ENCODE data around the gene SLC19A1.

SLC19A1 gene

DNA sequence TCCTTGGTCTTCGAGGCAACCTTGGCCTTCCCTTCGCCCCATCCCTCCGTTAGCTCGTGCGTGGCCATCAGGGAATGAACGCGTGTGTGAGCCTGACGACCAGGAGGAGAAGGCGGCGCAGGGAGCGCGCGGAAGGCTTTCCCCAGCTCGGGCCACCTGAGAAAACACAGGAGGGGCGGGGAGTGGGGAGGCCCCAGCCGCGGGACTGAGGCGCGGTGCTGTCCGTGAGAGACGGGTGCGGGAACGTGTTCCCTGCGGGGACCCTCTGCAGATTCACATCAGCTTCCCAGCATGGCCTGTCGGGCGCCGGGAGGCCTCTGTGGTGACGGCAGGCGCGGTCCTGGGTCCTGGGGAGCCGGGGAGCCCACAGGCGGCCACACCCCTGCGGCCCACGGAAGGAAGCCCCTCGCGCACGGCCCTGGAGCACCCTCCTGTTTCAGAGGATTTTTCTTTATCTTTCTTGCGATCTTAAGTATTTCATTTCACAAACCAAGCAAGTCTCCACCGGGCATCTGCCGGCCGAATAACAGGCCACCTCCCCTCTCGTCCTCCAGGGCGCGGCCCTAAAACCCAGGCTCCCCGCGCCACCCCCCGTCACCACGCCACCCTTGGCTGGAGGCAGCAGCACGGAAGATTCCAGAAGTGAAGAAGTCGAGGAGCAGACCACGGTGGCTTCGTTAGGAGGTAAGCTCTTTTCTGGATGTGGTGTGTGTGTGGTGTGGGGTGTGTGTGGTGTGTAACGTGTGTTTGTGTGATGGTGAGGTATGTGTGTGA lies 66.3 kb downstream of the SLC19A1 start:
- no peak for FAIRE-seq

DNA sequence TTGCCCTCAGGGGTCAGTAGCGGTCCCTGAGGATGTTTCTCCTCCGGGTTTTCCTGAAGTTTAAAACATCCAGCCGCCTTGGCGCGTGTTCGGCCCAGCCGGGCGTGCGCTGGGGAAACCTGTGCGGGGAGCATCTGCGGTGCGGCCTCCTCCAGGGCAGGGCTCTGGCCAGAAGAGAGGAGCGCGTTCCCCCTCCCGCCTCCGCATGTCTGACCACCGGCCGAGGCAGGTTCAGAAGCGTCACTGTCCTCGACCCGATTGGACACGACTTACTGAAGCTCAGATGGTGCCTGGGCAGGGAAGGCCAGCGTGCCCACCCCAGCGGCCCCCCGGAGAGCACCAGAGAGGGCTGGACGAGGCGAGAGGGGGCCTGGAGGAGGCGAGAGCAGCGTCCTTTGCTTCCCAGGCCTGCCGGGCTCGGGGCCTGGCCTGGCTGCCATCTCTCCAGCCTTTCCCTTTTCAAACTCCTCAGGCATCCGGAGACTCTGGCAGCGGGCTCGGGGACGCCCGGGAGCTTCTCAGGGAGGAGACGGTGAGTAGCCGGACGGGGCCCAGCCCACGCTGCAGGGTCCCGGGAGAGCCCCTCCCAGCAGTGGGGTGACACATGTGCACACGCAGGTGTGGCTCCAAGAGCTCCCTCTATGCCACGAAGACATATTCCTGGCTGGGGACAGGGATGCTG lies 67.1 kb downstream of the SLC19A1 start:
- no peak for FAIRE-seq

DNA sequence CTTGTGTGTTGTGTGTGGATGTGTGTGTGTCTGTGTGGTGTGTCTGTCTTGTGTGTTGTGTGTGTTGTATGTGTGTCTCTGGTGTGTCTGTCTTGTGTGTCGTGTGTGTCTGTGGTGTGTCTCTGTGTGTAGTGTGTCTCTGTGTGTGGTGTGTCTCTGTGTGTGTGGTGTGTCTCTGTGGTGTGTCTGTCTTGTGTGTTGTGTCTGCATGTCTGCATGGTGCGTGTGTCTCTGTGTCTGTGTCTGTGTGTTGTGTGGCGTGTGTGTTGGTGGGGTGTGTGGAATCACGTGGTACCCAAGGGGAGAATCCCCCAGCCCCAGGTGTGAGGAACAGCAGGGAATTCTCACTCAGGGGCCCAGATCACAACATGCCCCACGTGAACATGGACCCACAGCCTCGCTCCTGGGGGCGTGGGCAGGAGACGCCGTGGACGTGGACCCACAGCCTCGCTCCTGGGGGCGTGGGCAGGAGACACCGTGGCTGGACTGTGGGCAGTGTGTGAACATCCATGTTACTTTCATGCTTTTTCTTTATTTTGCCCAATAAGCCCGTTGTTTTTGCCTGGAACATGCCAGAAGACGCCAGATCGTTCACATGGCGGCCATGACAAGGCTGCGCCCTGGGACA lies 67.8 kb downstream of the SLC19A1 start:
- FAIRE-seq = no peak

DNA sequence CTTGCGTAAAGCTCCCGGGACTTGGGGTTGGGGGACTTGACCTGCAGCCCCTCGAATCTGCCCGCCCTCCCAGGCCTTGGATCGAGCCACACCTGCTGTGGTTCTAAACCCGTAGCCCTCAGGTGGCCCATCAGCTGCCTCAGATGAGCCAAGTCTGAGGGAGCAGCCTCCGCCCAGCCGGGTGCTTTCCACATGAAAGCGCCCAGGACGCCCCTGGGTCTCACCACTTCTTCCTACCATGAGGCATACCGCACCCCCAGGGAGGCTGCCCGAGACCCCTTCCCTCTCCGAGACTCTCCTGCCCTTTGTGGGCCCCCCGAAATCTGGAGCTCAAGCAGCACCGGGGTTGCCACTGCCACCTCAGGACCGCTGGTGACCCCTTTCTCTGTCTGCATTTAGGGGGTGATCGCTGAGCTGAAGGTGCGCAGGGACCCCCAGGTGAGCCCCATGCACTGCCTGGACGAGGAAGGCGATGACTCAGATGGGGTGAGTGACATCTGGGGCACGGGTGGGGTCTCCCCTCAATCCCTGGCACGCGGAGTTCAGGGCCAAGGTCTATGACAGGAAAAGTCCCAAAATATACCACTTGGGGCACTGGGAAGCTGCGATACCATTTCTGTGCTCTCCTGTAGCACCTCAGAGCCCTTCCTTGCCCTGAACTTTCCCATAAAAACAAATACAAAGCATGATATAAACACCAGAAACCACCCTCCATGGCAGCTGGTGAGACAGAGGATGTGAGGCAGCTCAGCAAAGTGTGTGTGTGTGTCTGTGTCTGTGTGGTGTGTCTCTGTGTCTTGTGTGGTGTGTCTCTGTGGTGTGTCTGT lies 68.5 kb downstream of the SLC19A1 start:
- FAIRE-seq = no peak

DNA sequence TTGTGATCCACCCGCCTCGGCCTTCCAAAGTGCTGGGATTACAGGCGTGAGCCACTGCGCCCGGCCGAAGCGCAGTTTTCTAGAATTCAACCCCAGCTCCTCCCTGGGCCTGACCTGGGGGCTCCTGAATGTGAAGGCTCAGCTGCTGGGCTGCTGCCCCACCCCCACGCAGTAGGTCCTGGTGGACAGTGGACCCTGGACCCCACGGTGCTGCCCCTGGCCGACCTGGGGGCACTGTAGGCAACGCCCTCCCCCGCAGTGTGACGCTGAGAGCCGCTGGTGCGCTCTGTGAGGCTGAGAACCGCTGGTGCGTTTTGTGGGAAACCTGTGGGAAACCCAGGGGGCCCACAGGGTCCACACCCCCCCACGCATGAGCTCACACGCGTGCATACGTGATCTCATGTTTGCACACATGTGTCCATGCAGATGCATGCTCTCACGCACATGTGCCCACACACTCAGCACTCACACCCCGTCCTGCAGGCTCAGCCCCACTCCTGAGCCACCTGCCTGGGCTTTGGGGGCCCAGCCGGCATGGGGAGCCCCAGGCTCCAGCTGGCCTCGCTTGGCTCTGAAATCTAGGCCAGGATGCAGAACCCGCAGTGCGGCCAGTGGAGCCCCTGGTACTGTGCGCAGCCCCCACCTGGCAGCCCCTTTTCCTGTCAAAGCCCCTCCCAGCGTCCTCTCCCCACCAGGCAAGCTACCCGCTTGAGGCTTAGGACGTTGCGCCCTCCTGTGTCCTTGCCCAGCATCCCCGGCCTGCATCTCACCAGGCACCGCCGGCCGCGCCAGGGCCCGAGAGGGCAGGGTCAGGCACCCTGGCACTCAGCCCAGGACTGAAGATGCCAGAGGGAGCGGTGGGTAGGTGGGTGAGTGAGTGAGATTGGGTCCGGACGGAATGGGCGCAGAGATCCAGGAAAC lies 69.5 kb downstream of the SLC19A1 start:
- FAIRE-seq = no peak

DNA sequence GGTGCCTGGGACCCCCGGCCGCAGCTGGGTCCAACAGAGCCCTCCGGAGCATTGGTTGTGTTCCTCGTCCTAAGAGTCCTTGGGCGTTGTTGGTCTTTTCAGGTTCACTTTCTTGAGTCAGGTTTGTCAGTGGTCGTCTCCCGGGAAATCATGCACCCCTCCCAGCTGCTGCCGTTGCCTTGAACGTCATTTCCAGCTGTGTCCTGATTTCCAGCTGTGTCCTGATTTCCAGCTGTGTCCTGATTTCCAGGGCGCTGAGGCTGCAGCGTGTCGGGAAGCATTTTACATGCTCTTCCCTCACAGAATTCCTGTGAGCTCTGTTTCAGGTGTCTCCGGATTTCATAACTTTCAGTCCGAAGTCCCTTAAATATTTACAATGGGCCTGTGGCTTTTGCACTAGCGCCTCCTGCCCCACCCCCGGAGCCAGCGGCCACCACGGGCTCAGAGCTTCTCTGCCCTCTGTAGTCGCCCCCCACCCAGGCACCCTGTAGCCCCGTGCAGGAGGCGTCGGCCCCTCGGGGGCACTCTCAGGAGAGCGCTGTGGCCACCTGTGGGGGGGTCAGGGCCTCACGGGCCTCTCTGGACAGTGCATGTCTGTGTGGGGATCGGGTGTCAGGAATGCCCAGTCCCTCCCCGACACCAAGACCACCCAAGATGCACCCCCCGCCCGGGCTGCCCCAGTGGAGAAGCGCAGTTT lies 70.6 kb downstream of the SLC19A1 start:
- FAIRE-seq = no peak

DNA sequence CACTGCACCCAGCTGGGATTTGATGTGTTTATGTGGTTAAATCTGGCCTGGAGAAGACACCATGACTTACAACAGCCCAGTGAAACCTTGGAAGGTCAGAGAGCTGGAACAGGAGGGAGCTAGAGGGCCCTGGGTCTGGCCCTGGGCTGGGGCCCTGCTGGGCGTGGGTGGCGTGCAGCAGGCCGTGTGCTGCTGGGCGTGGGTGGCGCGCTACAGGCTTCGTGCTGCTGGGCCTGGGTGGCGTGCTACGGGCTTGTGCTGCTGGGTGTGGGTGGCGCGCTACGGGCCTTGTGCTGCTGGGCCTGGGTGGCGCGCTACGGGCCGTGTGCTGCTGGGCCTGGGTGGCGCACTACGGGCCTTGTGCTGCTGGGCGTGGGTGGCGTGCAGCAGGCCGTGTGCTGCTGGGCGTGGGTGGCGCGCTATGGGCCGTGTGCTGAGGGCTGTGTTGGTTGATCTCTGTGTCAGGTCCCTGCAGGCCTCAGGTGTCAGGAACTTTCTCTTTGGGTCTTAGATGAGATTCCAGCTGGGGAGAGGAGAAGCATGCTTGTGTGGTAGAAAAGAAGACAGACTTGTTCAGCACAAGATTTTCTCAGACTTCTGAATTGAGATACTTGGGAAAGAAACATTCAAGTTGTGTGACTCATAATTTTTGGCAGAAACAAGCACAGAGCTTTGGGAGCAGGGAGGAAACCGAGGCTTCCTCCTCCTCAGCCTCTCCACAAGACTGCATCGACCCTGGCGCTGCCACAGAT lies 71.3 kb downstream of the SLC19A1 start:
- FAIRE-seq = no peak

DNA sequence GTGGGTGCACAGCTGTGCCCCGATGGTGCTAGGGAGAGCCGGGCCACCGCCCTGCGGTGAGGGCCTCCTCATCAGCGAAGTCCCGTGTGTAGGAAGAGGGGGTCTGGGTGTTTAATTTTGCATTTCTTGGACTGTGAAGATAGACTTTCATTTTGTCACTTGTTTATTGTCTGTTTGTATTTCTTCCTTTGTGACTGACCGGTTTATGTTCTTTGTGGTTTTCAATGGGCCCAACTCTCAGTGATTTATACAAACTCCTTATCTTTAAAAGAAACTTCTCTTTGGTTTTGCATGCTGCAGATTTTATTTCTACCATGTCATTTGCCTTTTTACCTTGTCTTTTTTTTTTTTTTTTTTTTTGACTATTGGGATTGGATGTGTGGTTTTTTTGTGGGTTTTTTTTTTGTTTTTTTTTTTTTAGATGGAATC lies 72.1 kb downstream of the SLC19A1 start:
- no peak for FAIRE-seq

DNA sequence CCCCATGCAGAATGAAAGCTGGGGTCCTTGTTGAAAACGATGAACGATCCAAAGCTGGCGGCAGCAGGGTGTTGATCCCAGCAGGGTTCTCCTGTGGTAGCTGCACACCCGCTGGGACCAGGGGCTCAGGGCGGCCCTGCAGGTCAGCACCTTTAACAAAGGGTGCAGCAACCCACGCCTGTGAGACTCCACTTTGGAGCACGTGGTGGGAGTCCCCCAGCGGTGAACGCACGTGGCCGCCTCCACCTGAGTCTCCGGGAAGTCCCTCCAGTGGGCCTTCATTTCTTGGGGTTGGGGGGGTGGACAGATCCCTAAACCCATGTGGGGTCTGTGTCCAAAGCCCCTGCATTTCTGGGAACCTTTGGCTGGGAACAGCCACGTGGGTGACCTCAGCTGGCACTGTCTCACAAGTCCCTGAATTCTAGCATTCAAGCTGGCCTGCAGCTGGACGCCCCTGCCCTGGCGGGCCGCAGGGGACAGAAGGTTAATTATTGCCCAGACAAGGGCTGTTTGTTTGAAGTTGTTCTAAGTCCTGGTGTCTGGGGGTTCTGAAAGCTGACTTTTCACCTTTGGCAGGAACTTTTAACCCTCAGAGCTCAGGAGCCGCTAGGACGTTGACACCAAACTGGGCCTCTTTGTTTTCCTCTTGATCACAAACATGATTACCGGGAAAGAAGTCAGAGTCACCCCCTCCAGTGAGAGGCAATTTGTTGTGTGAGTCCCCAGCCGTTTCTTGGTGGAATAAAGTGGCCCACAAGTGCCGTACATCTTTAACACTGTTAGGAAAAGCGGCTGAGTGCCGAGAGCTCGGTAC lies 72.8 kb downstream of the SLC19A1 start:
- no peak for FAIRE-seq

DNA sequence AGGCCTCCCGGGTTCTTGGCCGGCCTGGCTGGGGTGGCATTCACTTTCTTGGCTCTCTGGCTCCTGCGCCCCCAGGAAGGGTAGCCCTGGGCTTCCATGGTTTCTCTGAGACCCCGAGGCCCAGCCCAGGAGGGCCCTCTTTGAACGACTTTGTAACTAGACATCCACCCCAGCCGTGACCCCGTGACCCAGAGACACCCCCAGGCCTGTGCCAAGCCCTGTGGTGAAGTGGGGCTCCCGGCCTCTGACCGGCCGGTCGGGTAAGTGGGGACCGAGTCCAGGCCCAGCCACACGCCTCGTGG lies 73.3 kb downstream of the SLC19A1 start:
- FAIRE-seq = no peak

DNA sequence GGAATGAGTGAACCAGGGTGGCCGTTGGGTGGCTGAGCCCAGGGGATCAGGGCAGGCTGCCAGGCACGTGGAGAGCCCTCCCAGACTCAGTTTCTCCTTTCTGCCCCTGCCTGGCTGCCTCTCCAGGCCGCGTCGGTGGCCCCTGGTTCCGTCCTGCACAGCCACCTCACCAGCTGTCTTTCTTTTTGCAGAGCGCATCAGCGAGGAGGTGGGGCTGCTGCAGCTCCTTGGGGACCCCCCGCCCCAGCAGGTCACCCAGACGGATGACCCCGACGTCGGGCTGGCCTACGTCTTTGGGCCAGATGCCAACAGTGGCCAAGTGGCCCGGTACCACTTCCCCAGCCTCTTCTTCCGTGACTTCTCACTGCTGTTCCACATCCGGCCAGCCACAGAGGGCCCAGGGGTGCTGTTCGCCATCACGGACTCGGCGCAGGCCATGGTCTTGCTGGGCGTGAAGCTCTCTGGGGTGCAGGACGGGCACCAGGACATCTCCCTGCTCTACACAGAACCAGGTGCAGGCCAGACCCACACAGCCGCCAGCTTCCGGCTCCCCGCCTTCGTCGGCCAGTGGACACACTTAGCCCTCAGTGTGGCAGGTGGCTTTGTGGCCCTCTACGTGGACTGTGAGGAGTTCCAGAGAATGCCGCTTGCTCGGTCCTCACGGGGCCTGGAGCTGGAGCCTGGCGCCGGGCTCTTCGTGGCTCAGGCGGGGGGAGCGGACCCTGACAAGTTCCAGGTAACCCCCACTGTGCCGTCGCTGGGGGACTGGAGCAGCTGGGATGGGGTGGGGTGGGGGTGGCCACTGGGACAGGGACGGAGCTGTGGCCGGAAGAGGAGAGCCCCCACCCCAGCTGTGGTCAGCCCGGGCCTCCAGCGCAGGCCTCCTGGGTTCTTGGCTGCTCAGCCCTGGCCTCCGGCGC lies 73.9 kb downstream of the SLC19A1 start:
- no peak for FAIRE-seq

DNA sequence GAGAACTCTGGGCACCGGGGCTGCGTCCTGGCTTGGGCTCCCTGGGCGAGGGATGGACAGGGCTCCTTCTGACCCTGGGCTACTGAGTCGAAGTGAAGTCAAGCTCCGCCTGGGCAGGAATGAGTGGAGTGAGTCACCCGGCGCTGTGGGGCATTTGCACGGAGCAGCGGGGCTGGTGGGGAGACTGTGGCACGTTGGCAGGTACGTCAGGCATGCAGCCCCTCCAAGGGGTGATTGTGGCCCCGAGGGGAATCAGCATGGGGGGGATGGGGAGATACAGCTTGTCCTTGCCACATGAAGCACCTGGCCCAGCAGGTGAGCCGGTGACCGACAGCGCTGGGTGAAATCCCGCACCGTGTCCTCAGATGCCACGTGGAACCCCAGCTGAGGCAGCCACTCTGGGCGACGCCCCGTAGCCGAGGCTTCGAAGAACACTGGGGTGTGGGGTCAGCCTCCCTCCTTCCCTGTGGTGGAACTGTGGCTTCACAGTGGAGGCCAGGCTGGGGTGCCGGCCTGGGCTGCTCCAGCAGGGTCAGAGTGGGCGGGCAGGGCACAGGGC lies 74.9 kb downstream of the SLC19A1 start:
- FAIRE-seq = no peak

DNA sequence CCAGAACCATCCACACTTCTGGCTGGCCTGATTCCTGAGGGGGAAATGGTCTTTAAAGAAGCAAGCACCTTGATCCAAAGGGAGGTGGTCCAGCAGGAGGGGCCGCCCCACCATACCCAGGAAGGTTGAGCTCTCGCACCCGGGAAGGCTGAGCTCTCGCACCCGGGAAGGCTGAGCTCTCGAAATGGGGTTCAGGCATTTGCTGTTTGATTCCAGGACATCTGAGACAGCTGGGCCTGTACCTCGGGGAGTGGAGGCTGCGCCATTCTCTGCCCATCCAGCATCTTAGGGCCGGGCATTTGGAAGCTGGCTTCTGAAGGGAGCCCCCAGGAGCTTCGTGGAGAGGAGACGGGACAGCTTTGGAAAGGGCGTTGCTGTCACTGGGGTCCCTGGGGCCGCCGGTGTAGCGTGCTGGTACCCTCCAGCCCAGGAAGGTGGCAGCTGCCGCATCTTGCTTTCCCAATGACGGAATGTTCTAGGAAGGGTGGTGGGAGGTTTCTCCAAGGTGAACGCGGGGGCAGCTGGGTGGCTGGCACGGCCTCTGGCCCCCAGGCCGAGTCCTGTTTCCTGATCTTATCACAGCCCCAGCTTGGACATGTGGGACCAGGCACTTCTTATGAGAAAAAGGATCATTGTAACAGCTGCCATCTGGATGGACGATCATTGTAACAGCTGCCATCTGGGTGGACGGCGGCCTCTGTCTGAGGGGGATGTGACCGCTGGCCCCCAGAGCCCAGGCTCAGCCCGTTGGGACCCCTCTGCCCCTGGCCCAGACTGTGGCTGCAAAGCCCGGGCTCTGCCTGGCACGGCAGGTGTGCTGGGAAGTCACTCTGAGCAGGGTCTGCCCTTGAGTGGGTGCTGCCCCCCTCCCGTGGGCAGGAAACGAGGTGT lies 75.7 kb downstream of the SLC19A1 start:
- FAIRE-seq = no peak

DNA sequence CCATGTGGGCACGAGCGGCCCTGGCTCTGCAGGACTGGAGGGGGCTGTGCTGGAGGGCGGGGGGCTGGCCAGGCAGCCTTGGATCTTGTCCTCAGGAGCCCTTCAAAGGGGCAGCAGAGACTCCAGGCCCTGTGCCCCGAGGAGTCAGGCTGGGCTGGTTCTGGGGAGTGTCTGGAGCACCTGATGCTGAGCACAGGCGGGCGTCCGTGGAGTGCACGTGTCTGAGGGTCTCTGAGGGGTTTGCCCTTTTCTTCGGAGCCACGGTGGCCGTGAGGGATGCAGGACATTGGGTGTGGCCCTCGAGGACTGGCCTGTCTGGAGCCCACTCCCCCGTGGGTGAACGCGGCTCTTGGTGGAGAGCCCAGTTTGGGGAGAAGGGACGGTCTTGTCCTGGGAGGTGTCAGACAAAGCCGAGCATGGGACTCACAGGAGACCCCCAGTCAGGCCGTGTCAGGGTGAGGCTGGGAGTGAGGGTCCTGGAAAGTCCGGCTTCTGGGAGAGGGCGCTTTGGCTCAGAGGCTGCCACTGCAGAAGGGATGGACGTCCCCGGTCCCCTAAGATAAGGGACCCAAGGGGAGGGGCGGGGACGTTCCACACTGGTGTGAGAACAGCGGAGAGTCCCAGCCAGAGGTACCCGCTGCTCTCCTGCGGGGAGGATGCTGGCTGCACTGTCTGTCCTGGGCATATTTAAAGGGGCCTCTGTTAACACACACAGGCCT lies 76.5 kb downstream of the SLC19A1 start:
- no peak for FAIRE-seq

DNA sequence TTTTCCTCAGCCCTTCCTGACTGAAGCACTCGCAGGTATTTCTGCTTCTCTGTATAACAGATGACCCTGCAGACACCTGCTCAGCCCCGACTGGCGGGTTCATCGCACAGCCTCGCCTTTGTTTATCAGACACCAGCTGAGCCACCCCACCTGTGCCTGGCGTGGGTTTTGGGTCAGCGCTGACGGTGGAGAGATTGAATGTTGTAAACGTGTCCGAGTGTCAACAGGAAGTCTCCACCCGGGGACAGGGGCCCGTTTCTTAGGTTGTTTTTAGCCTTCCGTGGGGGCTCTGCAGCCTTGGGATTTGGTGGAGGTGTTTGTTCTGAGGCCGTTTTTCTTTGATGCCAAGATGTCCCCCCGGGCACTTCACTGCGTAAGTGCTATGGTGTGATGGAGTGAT lies 77.1 kb downstream of the SLC19A1 start:
- no peak for FAIRE-seq

DNA sequence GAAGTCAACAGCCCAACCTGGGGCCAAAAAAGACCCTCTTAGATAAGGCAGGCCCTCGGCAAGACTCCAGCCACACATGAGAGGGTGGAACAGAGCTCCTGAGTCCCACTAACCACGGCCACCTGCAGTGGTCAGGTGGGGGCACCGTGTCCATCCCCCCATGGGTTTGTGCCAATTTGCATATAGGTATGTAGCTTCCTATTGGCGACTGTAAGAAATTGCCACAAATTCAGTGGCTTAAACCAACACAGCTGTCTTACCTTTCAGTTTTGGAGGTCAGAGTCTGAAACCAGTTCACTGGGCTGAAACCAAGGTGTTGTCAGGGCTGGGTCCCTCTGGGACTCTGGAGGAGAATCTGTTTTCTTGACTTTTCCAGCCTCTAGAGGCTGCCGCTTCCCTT lies 77.9 kb downstream of the SLC19A1 start:
- no peak for FAIRE-seq

DNA sequence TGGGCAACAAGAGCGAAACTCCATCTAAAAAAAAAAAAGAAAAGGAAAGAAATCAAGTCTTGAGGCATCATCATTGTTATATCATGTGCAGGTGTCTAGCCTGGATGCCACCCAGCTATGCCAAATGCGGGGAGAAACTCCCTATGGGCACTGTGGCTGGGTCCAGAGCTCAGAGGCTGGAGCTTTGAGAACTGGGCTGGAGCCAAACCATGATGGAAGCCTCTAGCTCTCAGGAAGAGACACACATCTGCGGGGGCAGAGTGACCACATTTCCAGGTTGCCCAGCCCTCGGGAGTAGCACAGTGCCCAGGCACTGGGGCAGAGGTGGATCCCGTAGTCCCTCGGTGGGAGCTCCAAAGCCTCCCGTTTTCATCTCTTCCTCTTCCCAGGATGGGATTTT lies 78.4 kb downstream of the SLC19A1 start:
- no peak for FAIRE-seq
